ENCODE data around the gene COG7.

Gene COG7

GRCh38 chr16:23380501-23380951 is 72.5 kb downstream of the COG7 start:
- Histone ChIP-seq H3K4me3 (ENCODE audit: insufficient read depth, low read depth, low read length, poor library complexity, severe bottlenecking) (no peak overlapping the region), H3K27me3 (replicated peaks; ENCODE audit: control insufficient read depth, insufficient read depth, low read length, poor library complexity, severe bottlenecking) (no peaks in the 10 kb centered on the region), H3K36me3 (ENCODE audit: control insufficient read depth, insufficient read depth, low read length) (no peaks in the 10 kb centered on the region), H3K27ac (ENCODE audit: insufficient read depth, low read length, poor library complexity, severe bottlenecking) (no peak overlapping the region), H3K4me1 (ENCODE audit: control insufficient read depth, insufficient read depth, low read length, poor library complexity, severe bottlenecking) (no peaks in the 10 kb centered on the region), H3K9me3 (ENCODE audit: control insufficient read depth, low read length) (no peaks in the 10 kb centered on the region)
- no peak for DNase-seq

DNA sequence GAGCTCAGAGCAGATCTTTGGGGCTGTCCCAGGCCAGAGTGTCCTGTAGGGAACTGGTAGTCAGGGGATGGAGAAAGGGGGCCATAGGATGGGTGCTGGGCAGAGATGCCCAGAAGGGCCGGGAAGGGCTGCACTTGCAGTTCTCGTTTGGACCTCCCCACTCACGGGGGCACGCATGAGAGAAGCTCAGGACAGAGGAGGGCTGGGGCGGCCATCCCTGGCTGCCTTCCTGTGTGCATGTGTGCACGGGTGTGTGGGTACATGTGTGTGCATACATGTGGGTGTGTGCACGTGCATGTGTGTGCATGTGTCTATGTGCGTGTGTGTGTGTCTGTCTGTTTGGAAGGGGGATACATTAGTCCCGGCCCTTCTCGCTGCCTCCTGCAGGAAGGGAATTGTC is 73.3 kb downstream of the COG7 start:
- Histone ChIP-seq H3K36me3 (ENCODE audit: control insufficient read depth, insufficient read depth, low read length) (no peaks in the 10 kb centered on the region), H3K9me3 (ENCODE audit: control insufficient read depth, low read length) (no peaks in the 10 kb centered on the region), H3K4me3 (ENCODE audit: insufficient read depth, low read depth, low read length, poor library complexity, severe bottlenecking) (no peak overlapping the region), H3K27me3 (replicated peaks; ENCODE audit: control insufficient read depth, insufficient read depth, low read length, poor library complexity, severe bottlenecking) (no peaks in the 10 kb centered on the region), H3K27ac (ENCODE audit: insufficient read depth, low read length, poor library complexity, severe bottlenecking) (no peak overlapping the region), H3K4me1 (ENCODE audit: control insufficient read depth, insufficient read depth, low read length, poor library complexity, severe bottlenecking) (no peaks in the 10 kb centered on the region)
- no peak for DNase-seq

GRCh38 chr16:23378921-23379320 is 74.1 kb downstream of the COG7 start:
- H3K4me3 ChIP-seq (ENCODE audit: insufficient read depth, low read depth, low read length, poor library complexity, severe bottlenecking) = no peak overlapping the region
- H3K27me3 ChIP-seq (replicated peaks; ENCODE audit: control insufficient read depth, insufficient read depth, low read length, poor library complexity, severe bottlenecking) = no peaks in the 10 kb centered on the region
- DNase-seq = no peak
- no peaks in the 10 kb centered on the region for H3K4me1 ChIP-seq (ENCODE audit: control insufficient read depth, insufficient read depth, low read length, poor library complexity, severe bottlenecking)
- H3K9me3 ChIP-seq (ENCODE audit: control insufficient read depth, low read length) = no peaks in the 10 kb centered on the region
- H3K27ac ChIP-seq (ENCODE audit: insufficient read depth, low read length, poor library complexity, severe bottlenecking) = no peak overlapping the region
- H3K36me3 ChIP-seq (ENCODE audit: control insufficient read depth, insufficient read depth, low read length) = no peaks in the 10 kb centered on the region

DNA sequence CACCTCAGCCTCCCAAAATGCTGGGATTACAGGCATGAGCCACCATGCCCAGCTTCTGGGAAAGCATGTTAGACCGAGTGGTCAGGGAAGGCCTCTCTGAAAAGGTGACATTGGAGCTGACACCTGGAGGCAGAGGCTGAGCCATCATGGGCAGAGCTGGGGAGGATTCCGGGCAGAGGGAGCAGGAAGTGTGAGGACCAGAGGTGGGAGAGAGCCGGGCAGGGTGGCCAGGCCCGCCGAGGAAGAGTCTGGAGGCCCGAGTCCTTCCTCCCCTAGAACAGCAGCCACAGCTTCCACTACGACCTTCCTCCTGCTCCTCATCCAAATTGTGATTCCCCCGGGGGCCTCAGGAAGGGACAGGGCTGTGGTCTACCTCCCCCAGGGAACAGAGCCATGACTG is 74.7 kb downstream of the COG7 start:
- no peak overlapping the region for H3K27ac ChIP-seq (ENCODE audit: insufficient read depth, low read length, poor library complexity, severe bottlenecking)
- H3K9me3 ChIP-seq (ENCODE audit: control insufficient read depth, low read length) = no peaks in the 10 kb centered on the region
- DNase-seq = no peak
- H3K4me1 ChIP-seq (ENCODE audit: control insufficient read depth, insufficient read depth, low read length, poor library complexity, severe bottlenecking) = no peaks in the 10 kb centered on the region
- H3K4me3 ChIP-seq (ENCODE audit: insufficient read depth, low read depth, low read length, poor library complexity, severe bottlenecking) = no peak overlapping the region
- no peaks in the 10 kb centered on the region for H3K36me3 ChIP-seq (ENCODE audit: control insufficient read depth, insufficient read depth, low read length)
- no peaks in the 10 kb centered on the region for H3K27me3 ChIP-seq (replicated peaks; ENCODE audit: control insufficient read depth, insufficient read depth, low read length, poor library complexity, severe bottlenecking)

GRCh38 chr16:23377071-23377931 is 75.7 kb downstream of the COG7 start:
- Histone ChIP-seq H3K4me3 (ENCODE audit: insufficient read depth, low read depth, low read length, poor library complexity, severe bottlenecking) (no peak overlapping the region), H3K27me3 (replicated peaks; ENCODE audit: control insufficient read depth, insufficient read depth, low read length, poor library complexity, severe bottlenecking) (no peaks in the 10 kb centered on the region), H3K27ac (ENCODE audit: insufficient read depth, low read length, poor library complexity, severe bottlenecking) (no peak overlapping the region), H3K9me3 (ENCODE audit: control insufficient read depth, low read length) (no peaks in the 10 kb centered on the region), H3K36me3 (ENCODE audit: control insufficient read depth, insufficient read depth, low read length) (no peaks in the 10 kb centered on the region), H3K4me1 (ENCODE audit: control insufficient read depth, insufficient read depth, low read length, poor library complexity, severe bottlenecking) (no peaks in the 10 kb centered on the region)
- DNase-seq = no peak

DNA sequence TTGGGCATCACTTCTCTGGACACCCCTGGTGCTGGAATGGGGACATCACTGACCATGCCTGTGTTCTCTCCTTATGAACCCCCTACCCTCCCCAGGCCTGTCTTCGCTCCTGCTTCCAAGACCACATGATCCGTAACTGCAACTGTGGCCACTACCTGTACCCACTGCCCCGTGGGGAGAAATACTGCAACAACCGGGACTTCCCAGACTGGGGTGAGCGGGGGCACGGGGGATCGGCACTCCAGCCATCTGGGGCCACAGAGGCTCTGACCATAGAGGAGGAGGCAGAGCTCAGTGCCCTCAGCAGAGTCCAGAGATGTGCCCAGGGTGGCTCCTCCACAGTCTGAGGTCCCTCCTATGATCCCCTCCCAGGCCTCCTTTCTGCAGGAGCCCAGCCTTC is 77.3 kb downstream of the COG7 start:
- H3K4me1 ChIP-seq (ENCODE audit: control insufficient read depth, insufficient read depth, low read length, poor library complexity, severe bottlenecking) = no peaks in the 10 kb centered on the region
- no peak overlapping the region for H3K27ac ChIP-seq (ENCODE audit: insufficient read depth, low read length, poor library complexity, severe bottlenecking)
- H3K27me3 ChIP-seq (replicated peaks; ENCODE audit: control insufficient read depth, insufficient read depth, low read length, poor library complexity, severe bottlenecking) = no peaks in the 10 kb centered on the region
- H3K9me3 ChIP-seq (ENCODE audit: control insufficient read depth, low read length) = no peaks in the 10 kb centered on the region
- no peak overlapping the region for H3K4me3 ChIP-seq (ENCODE audit: insufficient read depth, low read depth, low read length, poor library complexity, severe bottlenecking)
- DNase-seq = no peak
- H3K36me3 ChIP-seq (ENCODE audit: control insufficient read depth, insufficient read depth, low read length) = no peaks in the 10 kb centered on the region

GRCh38 chr16:23374721-23375510 is 78.1 kb downstream of the COG7 start:
- H3K36me3 ChIP-seq (ENCODE audit: control insufficient read depth, insufficient read depth, low read length) = no peaks in the 10 kb centered on the region
- H3K4me3 ChIP-seq (ENCODE audit: insufficient read depth, low read depth, low read length, poor library complexity, severe bottlenecking) = no peak overlapping the region
- H3K4me1 ChIP-seq (ENCODE audit: control insufficient read depth, insufficient read depth, low read length, poor library complexity, severe bottlenecking) = no peaks in the 10 kb centered on the region
- no peak for DNase-seq
- H3K9me3 ChIP-seq (ENCODE audit: control insufficient read depth, low read length) = no peaks in the 10 kb centered on the region
- H3K27ac ChIP-seq (ENCODE audit: insufficient read depth, low read length, poor library complexity, severe bottlenecking) = no peak overlapping the region
- H3K27me3 ChIP-seq (replicated peaks; ENCODE audit: control insufficient read depth, insufficient read depth, low read length, poor library complexity, severe bottlenecking) = no peaks in the 10 kb centered on the region

DNA sequence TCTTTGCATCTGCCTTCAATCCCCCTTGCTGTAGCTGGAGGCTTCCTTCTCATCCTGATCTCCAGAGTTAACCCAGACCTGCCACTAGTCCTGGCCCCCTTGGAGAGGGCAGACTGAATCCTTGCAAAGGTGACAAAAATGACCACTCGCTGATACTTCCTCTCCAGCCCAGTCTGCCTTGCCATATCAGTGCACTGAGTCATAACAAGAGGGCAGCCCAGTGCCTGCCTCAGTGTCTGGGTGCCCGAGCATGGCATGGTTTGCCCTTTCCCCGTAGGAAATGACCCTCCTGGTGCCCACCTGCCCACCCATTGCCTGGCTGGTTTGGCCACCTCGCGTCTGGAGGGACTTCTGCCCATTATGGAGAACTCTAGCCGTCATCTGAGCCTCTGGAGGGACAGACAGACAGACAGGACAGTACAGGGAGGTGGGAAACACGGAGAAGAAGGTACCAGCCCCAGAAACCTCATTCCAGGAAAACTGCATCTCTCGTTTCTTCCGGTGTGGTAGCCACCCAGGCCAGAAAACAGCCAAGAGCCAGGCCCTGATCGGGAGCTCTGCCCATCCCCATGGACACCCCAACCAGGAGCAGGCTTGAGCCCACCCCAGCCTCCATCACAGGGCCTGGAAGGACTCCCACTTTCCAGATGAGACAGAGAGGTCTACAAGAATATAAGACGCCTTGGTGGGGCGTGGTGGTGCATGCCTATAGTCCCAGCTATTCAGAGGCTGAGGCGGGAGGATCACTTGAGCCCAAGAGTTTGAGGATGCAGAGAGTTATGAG is 79.4 kb downstream of the COG7 start:
- no peaks in the 10 kb centered on the region for H3K27me3 ChIP-seq (replicated peaks; ENCODE audit: control insufficient read depth, insufficient read depth, low read length, poor library complexity, severe bottlenecking)
- no peaks in the 10 kb centered on the region for H3K36me3 ChIP-seq (ENCODE audit: control insufficient read depth, insufficient read depth, low read length)
- no peaks in the 10 kb centered on the region for H3K9me3 ChIP-seq (ENCODE audit: control insufficient read depth, low read length)
- H3K4me1 ChIP-seq (ENCODE audit: control insufficient read depth, insufficient read depth, low read length, poor library complexity, severe bottlenecking) = no peaks in the 10 kb centered on the region
- H3K27ac ChIP-seq (ENCODE audit: insufficient read depth, low read length, poor library complexity, severe bottlenecking) = no peak overlapping the region
- H3K4me3 ChIP-seq (ENCODE audit: insufficient read depth, low read depth, low read length, poor library complexity, severe bottlenecking) = no peak overlapping the region
- DNase-seq = no peak

DNA sequence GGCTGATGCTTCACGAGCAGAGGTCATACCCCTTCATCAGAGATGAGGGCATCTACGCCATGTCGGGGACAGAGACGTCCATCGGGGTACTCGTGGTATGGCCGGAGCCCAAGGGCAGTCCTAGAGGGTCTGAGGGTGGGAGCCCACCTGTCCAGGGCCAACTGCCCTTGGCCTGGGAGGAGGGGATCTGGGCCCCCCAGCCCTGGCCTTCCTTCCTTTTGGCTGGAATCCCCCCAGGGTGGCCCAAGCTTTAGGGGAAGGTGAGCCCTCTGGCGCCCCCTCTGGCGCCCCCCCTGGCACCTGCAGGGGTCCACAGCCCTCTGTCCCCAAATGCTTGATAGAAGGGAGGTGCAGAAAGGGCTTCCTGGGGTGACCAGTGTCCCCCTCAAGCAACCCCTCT is 81.6 kb downstream of the COG7 start:
- H3K4me3 ChIP-seq (ENCODE audit: insufficient read depth, low read depth, low read length, poor library complexity, severe bottlenecking) = no peak overlapping the region
- no peaks in the 10 kb centered on the region for H3K36me3 ChIP-seq (ENCODE audit: control insufficient read depth, insufficient read depth, low read length)
- no peaks in the 10 kb centered on the region for H3K27me3 ChIP-seq (replicated peaks; ENCODE audit: control insufficient read depth, insufficient read depth, low read length, poor library complexity, severe bottlenecking)
- DNase-seq = no peak
- H3K4me1 ChIP-seq (ENCODE audit: control insufficient read depth, insufficient read depth, low read length, poor library complexity, severe bottlenecking) = no peaks in the 10 kb centered on the region
- no peak overlapping the region for H3K27ac ChIP-seq (ENCODE audit: insufficient read depth, low read length, poor library complexity, severe bottlenecking)
- no peaks in the 10 kb centered on the region for H3K9me3 ChIP-seq (ENCODE audit: control insufficient read depth, low read length)

All from effector memory CD4-positive, alpha-beta T cell (primary cell).